Right lobe of liver (tissue), 4 donors: Measurements from ENCODE around the gene SIPA1.
"Not testable (repeated sequence)": the region's sequence is repeated elsewhere in the genome, so short reads cannot be mapped to it uniquely, and the experiment has no call there.

ENCODE experiments used
- POLR2A ChIP-seq: fragments of 450-650 bp; IDR thresholded peaks from one replicate; pipeline ENCODE4 v1.6.1; 2017; ENCODE audit warnings: antibody characterized with exemption, mild to moderate bottlenecking
- TF ChIP-seq, protein P1 (sequence below), 4 donors: fragments of 200-600 bp in 3 of 4; fragments of 450-650 bp in 1 of 4; IDR thresholded peaks; one replicate each; pipeline versions ENCODE4 v1.5.1 to v1.8.0; 2016 to 2022; ENCODE audit warnings: antibody characterized with exemption in 4 of 4, mild to moderate bottlenecking in 2 of 4
- donor health status: DM: no; HTN: no; CAD: no.
- donor health status: DM: no; HTN: no; CAD: no.
- donor health status: DM: no; HTN: yes; CAD: no.

DNA sequence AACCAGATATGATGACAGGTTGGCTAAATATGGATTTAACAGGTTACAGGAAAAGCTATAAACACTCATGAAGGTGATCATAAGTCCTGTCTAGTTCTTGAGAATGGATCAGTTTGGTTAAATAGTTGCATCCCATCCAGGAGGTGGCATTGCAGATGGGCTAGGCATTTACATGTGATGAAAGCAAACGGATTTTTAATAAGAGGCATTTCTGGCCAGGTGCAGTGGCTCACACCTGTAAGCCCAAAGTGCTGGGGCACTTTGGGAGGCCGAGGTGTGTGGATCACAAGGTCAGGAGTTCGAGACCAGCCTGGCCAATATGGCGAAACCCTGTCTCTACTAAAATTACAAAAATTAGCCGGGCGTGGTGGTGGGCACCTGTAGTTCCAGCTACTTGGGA lies 45.6 kb downstream of the SIPA1 start:
- TF ChIP-seq POLR2A = not testable (repeated sequence)
- TF ChIP-seq, protein P1, sequence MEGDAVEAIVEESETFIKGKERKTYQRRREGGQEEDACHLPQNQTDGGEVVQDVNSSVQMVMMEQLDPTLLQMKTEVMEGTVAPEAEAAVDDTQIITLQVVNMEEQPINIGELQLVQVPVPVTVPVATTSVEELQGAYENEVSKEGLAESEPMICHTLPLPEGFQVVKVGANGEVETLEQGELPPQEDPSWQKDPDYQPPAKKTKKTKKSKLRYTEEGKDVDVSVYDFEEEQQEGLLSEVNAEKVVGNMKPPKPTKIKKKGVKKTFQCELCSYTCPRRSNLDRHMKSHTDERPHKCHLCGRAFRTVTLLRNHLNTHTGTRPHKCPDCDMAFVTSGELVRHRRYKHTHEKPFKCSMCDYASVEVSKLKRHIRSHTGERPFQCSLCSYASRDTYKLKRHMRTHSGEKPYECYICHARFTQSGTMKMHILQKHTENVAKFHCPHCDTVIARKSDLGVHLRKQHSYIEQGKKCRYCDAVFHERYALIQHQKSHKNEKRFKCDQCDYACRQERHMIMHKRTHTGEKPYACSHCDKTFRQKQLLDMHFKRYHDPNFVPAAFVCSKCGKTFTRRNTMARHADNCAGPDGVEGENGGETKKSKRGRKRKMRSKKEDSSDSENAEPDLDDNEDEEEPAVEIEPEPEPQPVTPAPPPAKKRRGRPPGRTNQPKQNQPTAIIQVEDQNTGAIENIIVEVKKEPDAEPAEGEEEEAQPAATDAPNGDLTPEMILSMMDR (IDR thresholded peaks at IDR 0.05) = not testable (repeated sequence)
